Epithelial cell of proximal tubule (primary cell): ENCODE data around the gene BCL2. TPM values are rescaled to one million over a fixed set of nuclear protein-coding genes. Genes with fewer than 3 reads are reported as not detected.

Source experiments
- DNase-seq: peaks from one replicate; pipeline ENCODE4 v3.0.0-alpha.2; 2011; ENCODE audit warnings: low read depth
- H3K4me3 ChIP-seq: 2 replicates; pipeline ENCODE4 v1.5.1; 2011; ENCODE audit warnings: low read depth, mild to moderate bottlenecking, low read length
- total RNA-seq: library from RNA; depleted of rRNA; stranded (reverse); fragments of >200 nt; gene quantifications from 2 replicates; pipeline ENCODE4 v1.2.3, GENCODE V29; 2015
- TF ChIP-seq, protein P1 (sequence below): conservative IDR thresholded peaks from 2 replicates; pipeline ENCODE4 v1.5.1; 2012; ENCODE audit warnings: low read depth, mild to moderate bottlenecking, low read length

The BCL2 gene
- total RNA-seq, 1 donor from 2014 or later = 4.7 TPM

DNA sequence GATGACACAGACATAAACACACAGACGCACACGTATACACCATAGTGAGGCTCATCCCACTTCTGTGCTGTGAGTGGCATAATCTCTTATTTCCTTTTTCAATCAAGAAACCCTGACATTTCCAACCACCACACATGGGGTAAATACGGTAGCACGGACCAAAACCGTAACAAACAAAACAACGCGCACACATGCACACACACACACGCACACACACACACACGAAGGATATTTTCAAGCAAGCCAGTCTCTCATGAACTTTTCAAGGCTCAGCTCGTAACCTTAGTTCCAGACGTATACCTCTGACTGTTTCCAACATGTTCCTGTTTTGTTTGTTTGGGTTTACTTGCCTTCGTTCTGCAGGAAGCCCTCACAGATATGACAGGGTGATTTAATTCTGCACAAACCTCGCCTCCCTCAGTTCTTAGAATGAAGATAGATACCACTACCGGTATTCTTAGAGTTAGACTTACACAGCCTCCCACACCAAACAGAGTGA lies 119.8 kb downstream of the BCL2 start:
- no peak overlapping the region for H3K4me3 ChIP-seq
- TF ChIP-seq, protein P1, sequence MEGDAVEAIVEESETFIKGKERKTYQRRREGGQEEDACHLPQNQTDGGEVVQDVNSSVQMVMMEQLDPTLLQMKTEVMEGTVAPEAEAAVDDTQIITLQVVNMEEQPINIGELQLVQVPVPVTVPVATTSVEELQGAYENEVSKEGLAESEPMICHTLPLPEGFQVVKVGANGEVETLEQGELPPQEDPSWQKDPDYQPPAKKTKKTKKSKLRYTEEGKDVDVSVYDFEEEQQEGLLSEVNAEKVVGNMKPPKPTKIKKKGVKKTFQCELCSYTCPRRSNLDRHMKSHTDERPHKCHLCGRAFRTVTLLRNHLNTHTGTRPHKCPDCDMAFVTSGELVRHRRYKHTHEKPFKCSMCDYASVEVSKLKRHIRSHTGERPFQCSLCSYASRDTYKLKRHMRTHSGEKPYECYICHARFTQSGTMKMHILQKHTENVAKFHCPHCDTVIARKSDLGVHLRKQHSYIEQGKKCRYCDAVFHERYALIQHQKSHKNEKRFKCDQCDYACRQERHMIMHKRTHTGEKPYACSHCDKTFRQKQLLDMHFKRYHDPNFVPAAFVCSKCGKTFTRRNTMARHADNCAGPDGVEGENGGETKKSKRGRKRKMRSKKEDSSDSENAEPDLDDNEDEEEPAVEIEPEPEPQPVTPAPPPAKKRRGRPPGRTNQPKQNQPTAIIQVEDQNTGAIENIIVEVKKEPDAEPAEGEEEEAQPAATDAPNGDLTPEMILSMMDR = no peak
- no peak for DNase-seq

DNA sequence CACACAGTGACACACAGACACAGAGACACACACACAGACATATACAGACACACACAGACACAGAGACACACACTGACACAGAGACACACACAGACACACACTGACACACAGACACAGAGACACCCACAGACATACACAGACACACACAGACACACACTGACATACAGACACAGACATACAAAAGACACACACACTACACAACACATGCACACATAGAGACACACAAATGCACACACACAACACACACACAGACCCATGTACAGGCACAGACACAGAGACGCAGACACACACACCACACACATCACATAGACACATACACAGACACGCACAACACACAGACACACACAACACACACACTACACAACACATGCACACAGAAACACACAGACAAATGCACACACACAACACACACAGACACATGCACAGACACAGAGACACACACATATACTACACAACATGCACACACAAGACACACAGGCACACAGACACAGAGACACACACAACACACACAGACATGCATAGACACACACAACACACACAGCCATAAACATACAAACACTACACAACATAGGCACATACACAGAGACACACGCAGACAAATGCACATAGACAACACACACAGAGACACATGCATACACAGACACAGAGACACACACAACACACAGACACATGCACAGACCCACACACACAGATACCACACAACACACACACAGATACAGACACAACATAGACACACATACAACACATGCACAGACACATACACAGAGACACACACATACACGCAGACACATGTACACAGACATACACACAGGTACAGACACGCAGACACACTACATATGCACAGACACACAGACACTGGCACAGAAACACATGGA lies 120.5 kb downstream of the BCL2 start:
- no peak overlapping the region for H3K4me3 ChIP-seq
- TF ChIP-seq, protein P1 = no peak
- no peak for DNase-seq

DNA sequence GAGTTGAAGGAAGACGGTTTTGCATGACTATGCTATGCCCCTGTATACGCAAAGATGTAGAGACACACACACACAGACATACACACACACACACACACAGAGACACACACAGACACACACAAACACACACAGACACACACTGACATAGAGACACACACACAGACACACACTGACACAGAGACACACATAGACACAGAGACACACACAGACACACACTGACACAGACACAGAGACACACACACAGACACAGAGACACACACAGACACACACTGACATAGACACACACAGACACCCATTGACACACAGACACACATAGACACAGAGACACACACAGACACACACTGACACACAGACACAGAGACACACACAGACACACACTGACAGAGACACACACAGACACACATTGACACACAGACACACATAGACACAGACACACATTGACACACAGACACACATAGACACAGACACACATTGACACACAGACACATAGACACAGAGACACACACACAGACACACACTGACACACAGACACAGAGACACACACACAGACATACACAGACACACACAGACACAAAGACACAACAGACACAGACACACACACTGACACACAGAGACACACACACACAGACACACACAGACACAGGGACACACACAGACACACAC lies 121.3 kb downstream of the BCL2 start:
- no peak for DNase-seq
- no peak overlapping the region for H3K4me3 ChIP-seq
- TF ChIP-seq, protein P1 = no peak

DNA sequence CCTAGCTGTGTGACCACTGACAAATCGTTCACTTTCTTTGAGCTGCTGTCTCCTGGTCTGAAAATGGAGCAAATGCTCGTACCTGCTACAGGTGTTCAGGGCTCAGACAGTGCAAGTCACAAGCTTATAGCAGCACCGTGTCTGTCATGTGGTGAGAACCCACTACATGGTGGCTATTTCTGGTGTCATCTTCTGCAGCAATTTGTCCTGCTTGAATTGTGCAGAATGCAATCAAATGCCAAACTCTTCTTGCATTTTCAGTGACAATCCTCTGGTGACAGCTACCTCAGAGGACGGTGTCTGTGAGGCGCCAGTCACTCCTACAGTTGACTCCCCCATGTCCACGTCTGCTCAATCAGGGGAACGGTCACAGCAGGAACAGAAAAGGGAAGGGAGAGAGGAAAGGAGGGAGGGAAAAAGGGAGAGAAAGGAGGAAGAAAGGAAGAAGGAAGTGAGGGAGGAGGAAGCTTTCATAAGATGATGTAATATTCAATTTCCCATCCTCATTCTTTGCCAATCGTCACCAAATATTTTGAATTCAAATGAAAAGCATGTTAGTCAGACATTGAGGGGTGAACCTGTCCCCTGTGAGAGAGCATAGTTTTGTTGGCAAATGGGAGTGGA lies 122.2 kb downstream of the BCL2 start:
- TF ChIP-seq, protein P1 = no peak
- H3K4me3 ChIP-seq = no peak overlapping the region
- DNase-seq = no peak

DNA sequence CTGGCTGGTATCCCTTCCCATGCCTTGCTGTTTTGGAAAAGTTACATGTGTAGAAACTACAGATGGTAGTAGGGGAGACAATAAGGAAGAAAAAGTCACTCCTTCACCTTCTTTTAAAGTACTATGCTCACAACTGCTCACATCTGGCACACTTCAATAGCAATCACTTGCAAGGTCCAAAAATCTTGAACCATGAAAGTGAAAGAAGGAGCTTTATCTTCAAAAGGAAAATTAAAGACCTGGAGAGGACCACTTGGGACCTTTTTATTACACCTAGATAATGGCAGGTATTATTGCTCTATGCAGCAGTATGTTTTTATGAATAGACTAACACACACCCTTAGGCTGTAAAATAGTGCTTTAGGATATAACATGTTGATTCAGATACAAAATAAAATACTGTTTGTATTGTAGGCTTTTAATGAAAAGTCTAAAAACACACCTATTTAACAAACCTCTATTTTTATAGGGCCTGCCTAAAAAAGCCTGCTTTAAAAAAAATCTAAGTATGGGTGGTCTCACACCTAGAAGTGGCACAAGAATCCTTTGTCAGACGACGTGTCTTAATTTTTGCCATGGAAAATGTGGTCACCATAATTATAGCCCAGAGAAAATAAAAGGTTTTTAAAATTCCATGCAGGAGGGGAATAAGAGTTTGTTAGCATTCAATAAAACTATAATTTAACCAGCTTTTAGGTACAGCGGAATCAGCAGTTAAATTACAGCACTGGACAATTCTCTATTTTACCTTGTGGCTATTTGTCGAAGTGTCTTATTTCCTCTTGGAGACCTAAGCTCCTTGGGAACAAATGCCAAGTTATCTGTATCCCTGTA lies 124.0 kb downstream of the BCL2 start:
- TF ChIP-seq, protein P1 = no peak
- DNase-seq = no peak

DNA sequence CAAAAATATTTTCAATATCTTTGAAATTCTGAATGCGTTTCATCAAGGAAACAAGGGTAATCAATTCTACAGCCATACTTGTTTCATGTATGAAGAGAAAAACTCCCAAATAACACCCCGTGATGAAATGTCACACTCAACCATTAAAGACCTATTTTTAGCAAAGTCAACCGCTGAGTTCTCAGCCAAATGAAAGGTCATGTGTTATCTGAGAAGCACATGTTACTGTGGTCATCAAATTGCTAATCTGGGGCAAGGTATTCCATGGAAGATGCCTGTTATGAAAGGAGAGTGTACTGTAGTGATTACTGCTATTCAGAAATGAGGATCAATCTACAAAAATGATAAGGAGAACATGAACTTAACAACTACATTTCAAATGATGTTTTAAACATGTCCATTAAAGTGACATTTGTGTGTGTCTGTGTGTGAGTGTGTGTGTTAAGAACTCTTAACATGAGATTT lies 126.7 kb downstream of the BCL2 start:
- DNase-seq = no peak
- no peak overlapping the region for H3K4me3 ChIP-seq
- TF ChIP-seq, protein P1 = no peak

More for the DNA sequence above, 124.0 kb downstream of the BCL2 start:
- no peak overlapping the region for H3K4me3 ChIP-seq
